Measurements from ENCODE around the gene VMP1. TPM values are rescaled to one million over a fixed set of nuclear protein-coding genes. Genes with fewer than 3 reads are reported as not detected.
A peak's percentile ranks its signal among the peaks of the same experiment; 100 is the strongest.
"Not testable (repeated sequence)": the region's sequence is repeated elsewhere in the genome, so short reads cannot be mapped to it uniquely, and the experiment has no call there.

The VMP1 gene
- total and polyA plus RNA-seq, 4 donors: 46.4 to 118 (median 71.6) TPM

DNA sequence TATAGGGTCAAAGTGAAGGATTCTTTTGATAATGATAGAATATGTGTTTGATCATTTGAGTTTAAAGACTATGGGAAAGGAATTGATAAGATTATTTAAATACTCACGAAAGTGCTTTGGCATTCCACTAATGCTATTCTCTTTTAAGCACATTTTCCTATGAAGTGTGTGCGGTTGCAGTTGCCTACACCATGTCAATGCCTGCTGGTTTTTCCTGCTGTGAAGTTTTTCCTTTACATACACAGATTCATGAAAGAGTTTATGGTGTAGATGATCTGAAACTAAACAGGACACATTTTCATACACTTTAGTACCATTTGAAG, 78.7 kb downstream of the VMP1 start (continued):
- TF ChIP-seq, protein P1, sequence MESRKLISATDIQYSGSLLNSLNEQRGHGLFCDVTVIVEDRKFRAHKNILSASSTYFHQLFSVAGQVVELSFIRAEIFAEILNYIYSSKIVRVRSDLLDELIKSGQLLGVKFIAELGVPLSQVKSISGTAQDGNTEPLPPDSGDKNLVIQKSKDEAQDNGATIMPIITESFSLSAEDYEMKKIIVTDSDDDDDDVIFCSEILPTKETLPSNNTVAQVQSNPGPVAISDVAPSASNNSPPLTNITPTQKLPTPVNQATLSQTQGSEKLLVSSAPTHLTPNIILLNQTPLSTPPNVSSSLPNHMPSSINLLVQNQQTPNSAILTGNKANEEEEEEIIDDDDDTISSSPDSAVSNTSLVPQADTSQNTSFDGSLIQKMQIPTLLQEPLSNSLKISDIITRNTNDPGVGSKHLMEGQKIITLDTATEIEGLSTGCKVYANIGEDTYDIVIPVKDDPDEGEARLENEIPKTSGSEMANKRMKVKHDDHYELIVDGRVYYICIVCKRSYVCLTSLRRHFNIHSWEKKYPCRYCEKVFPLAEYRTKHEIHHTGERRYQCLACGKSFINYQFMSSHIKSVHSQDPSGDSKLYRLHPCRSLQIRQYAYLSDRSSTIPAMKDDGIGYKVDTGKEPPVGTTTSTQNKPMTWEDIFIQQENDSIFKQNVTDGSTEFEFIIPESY (IDR thresholded peaks at IDR 0.05): no peak

DNA sequence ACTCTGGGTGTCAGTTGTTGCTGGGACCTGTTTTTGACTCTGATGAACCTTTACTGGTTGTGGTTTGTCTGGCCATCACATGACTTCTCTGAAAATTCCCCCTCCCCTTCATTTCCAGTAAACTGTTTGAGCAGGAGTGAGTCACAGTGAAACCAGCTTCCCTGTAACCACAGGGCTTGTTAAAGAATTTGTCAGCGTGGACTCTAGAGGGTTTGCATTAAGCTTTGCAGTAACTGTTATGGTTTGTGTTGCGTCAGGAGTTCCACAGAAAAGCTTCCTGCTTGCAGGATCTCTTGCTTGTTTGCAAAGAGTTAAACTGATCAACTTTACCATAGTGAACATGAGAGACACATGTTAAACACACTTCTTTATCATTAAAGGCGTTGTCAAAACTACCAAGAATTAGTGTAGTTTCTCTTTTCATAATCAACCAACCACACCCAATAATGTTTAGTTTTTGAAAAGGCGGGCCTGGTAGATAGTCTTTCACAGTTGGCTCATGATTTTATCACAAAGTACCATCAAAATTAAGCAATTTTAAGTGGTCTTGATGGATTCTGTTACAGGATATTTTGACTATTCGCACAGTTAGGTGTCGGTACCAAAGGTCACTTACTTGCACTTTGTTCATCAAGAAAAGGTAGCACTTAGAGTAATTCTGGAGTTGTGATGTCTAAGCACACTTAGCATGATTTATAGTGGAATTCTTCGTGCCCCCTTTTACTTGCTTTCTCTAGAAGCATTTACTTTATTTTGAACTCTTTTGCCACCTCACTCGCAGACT, 79.3 kb downstream of the VMP1 start:
- 43% methylated on average over 8 of the region's 8 CpGs for WGBS
- peaks cover 0 to 13% (median 9%) of the 10 kb centered on the region in 4 donors for H3K4me1 ChIP-seq (ENCODE audit: control insufficient read depth in 4 of 4, insufficient read depth in 4 of 4, low read length in 3 of 4)
- no peaks in the 10 kb centered on the region for H3K27me3 ChIP-seq (ENCODE audit: control insufficient read depth in 4 of 4, insufficient read depth in 4 of 4, low read length in 3 of 4)
- peak; percentile 47 for DNase-seq (ENCODE audit: low spot score)
- H3K27ac ChIP-seq (ENCODE audit: low read depth in 1 of 2, low read length in 2 of 2): peak overlapping the region; percentile 88 to 92
- peak overlapping the region in 1 of 3 donors; percentile 8 for H3K4me3 ChIP-seq (ENCODE audit: low read depth in 1 of 3, low read length in 3 of 3)
- TF ChIP-seq EGR1 (IDR thresholded peaks at IDR 0.05; ENCODE audit: low read depth in 2 of 2): peak; percentile 53 to 61
- TF ChIP-seq JUND (IDR thresholded peaks at IDR 0.05): peak; percentile 98 to 99
- TF ChIP-seq YY1 (IDR thresholded peaks at IDR 0.05): peak; percentile 78
- TF ChIP-seq, protein P2, sequence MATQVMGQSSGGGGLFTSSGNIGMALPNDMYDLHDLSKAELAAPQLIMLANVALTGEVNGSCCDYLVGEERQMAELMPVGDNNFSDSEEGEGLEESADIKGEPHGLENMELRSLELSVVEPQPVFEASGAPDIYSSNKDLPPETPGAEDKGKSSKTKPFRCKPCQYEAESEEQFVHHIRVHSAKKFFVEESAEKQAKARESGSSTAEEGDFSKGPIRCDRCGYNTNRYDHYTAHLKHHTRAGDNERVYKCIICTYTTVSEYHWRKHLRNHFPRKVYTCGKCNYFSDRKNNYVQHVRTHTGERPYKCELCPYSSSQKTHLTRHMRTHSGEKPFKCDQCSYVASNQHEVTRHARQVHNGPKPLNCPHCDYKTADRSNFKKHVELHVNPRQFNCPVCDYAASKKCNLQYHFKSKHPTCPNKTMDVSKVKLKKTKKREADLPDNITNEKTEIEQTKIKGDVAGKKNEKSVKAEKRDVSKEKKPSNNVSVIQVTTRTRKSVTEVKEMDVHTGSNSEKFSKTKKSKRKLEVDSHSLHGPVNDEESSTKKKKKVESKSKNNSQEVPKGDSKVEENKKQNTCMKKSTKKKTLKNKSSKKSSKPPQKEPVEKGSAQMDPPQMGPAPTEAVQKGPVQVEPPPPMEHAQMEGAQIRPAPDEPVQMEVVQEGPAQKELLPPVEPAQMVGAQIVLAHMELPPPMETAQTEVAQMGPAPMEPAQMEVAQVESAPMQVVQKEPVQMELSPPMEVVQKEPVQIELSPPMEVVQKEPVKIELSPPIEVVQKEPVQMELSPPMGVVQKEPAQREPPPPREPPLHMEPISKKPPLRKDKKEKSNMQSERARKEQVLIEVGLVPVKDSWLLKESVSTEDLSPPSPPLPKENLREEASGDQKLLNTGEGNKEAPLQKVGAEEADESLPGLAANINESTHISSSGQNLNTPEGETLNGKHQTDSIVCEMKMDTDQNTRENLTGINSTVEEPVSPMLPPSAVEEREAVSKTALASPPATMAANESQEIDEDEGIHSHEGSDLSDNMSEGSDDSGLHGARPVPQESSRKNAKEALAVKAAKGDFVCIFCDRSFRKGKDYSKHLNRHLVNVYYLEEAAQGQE (IDR thresholded peaks at IDR 0.05): peak; percentile 82
- TF ChIP-seq FOXA2 (IDR thresholded peaks at IDR 0.05): peak; percentile 51
- peak in 1 of 2 donors; percentile 29 for TF ChIP-seq GABPA (IDR thresholded peaks at IDR 0.05 in 1 of 2, conservative IDR thresholded peaks at IDR 0.05 in 1 of 2)
- TF ChIP-seq FOXA1 (IDR thresholded peaks at IDR 0.05): peak; percentile 28
- peak; percentile 62 for TF ChIP-seq TAF1 (conservative IDR thresholded peaks at IDR 0.05)
- TF ChIP-seq RAD21 (IDR thresholded peaks at IDR 0.05): peak; percentile 60 to 64
- peak; percentile 59 to 82 for TF ChIP-seq RXRA (IDR thresholded peaks at IDR 0.05)
- TF ChIP-seq HNF4G (IDR thresholded peaks at IDR 0.05): peak; percentile 28
- TF ChIP-seq SP1 (IDR thresholded peaks at IDR 0.05): peak; percentile 89
- TF ChIP-seq, protein P3, sequence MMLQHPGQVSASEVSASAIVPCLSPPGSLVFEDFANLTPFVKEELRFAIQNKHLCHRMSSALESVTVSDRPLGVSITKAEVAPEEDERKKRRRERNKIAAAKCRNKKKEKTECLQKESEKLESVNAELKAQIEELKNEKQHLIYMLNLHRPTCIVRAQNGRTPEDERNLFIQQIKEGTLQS (IDR thresholded peaks at IDR 0.05): peak; percentile 93
- TF ChIP-seq, protein P4, sequence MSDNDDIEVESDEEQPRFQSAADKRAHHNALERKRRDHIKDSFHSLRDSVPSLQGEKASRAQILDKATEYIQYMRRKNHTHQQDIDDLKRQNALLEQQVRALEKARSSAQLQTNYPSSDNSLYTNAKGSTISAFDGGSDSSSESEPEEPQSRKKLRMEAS (IDR thresholded peaks at IDR 0.05): peak; percentile 49
- TF ChIP-seq, protein P5, sequence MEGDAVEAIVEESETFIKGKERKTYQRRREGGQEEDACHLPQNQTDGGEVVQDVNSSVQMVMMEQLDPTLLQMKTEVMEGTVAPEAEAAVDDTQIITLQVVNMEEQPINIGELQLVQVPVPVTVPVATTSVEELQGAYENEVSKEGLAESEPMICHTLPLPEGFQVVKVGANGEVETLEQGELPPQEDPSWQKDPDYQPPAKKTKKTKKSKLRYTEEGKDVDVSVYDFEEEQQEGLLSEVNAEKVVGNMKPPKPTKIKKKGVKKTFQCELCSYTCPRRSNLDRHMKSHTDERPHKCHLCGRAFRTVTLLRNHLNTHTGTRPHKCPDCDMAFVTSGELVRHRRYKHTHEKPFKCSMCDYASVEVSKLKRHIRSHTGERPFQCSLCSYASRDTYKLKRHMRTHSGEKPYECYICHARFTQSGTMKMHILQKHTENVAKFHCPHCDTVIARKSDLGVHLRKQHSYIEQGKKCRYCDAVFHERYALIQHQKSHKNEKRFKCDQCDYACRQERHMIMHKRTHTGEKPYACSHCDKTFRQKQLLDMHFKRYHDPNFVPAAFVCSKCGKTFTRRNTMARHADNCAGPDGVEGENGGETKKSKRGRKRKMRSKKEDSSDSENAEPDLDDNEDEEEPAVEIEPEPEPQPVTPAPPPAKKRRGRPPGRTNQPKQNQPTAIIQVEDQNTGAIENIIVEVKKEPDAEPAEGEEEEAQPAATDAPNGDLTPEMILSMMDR (IDR thresholded peaks at IDR 0.05; ENCODE audit: low read depth, low read length, missing input control): peak; percentile 9
- peak; percentile 28 to 50 for TF ChIP-seq HNF4A (conservative IDR thresholded peaks at IDR 0.05)
- TF ChIP-seq, protein P1 (IDR thresholded peaks at IDR 0.05): peak; percentile 76
- no peak for TF ChIP-seq NR2F2 (IDR thresholded peaks at IDR 0.05)
- H3K9ac ChIP-seq (ENCODE audit: low read depth in 1 of 2, low read length in 2 of 2): peak overlapping the region; percentile 15 to 87
- no peaks in the 10 kb centered on the region for H3K36me3 ChIP-seq (ENCODE audit: control insufficient read depth in 4 of 4, insufficient read depth in 3 of 4, low read depth in 1 of 4, low read length in 3 of 4)
- no peaks in the 10 kb centered on the region for H3K9me3 ChIP-seq (ENCODE audit: control insufficient read depth in 4 of 4, low read length in 3 of 4)

DNA sequence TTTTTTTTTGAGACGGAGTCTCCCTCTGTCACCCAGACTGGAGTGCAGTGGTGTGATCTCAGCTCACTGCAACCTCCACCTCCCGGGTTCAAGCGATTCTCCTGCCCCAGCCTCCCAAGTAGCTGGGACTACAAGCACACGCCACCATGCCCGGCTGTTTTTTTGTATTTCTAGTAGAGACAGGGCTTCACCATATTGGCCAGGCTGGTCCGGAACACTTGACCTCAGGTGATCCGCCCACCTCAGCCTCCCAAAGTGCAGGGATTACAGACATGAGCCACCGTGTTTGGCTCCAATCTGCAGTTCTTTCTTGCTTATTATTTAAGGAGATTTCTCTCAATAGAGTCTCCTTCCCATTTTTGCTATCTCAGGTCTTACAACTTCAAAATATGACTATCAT, 82.4 kb downstream of the VMP1 start:
- not testable (repeated sequence) for H3K27me3 ChIP-seq (ENCODE audit: control insufficient read depth in 4 of 4, insufficient read depth in 4 of 4, low read length in 3 of 4); H3K4me3 ChIP-seq (ENCODE audit: low read depth in 1 of 3, low read length in 3 of 3); H3K9ac ChIP-seq (ENCODE audit: low read depth in 1 of 2, low read length in 2 of 2); DNase-seq (ENCODE audit: low spot score); H3K4me1 ChIP-seq (ENCODE audit: control insufficient read depth in 4 of 4, insufficient read depth in 4 of 4, low read length in 3 of 4); H3K9me3 ChIP-seq (ENCODE audit: control insufficient read depth in 4 of 4, low read length in 3 of 4); H3K36me3 ChIP-seq (ENCODE audit: control insufficient read depth in 4 of 4, insufficient read depth in 3 of 4, low read depth in 1 of 4, low read length in 3 of 4)
- peak overlapping the region; percentile 12 to 33 for H3K27ac ChIP-seq (ENCODE audit: low read depth in 1 of 2, low read length in 2 of 2)
- 94% methylated on average over 8 of the region's 8 CpGs for WGBS

All from liver (tissue), 9 donors.